Keratinocyte (primary cell): ENCODE measurements around the gene VTI1A. TPM values are rescaled to one million over a fixed set of nuclear protein-coding genes. Genes with fewer than 3 reads are reported as not detected.

Experiments used
- DNase-seq: peaks from one replicate; pipeline ENCODE4 v3.0.0-alpha.2; 2011; ENCODE audit warnings: low read depth, missing footprints, low spot score
- FAIRE-seq: peaks from 2 replicates; lab custom pipeline; 2011; peaks lifted over from hg19 to GRCh38; lab: Jason Lieb, UNC
- H2AFZ ChIP-seq: 2 replicates; pipeline ENCODE4 v1.6.0; 2012; ENCODE audit warnings: low read length, control low read depth, inconsistent platforms; ENCODE audit not compliant: control insufficient read depth
- H3K27ac ChIP-seq: 2 replicates; pipeline ENCODE4 v1.5.1; 2011; ENCODE audit warnings: low read length; ENCODE audit not compliant: control insufficient read depth, insufficient read depth
- H3K27me3 ChIP-seq: 3 replicates; pipeline ENCODE4 v1.6.0; 2011; ENCODE audit warnings: low read length; ENCODE audit not compliant: control insufficient read depth, insufficient read depth; ENCODE audit errors: extremely low read depth
- H3K36me3 ChIP-seq, 2 experiments: 2 replicates in 1 of 2; 3 replicates in 1 of 2; pipeline ENCODE4 v1.5.1; 2011; ENCODE audit warnings: low read length in 2 of 2, mild to moderate bottlenecking in 1 of 2; ENCODE audit not compliant: control insufficient read depth in 2 of 2, insufficient read depth in 2 of 2; ENCODE audit errors: extremely low read depth in 1 of 2
- H3K4me1 ChIP-seq: 3 replicates; pipeline ENCODE4 v1.5.1; 2011; ENCODE audit warnings: low read length; ENCODE audit not compliant: control insufficient read depth, insufficient read depth; ENCODE audit errors: extremely low read depth
- H3K4me2 ChIP-seq: 3 replicates; pipeline ENCODE4 v1.6.0; 2011; ENCODE audit warnings: low read depth, low read length; ENCODE audit not compliant: control insufficient read depth, insufficient read depth; ENCODE audit errors: extremely low read depth
- H3K4me3 ChIP-seq, 3 experiments: fragments of 200-600 bp in 1 of 3; sonication (generic) in 1 of 3; 2 replicates in 2 of 3; 3 replicates in 1 of 3; pipeline ENCODE4 v1.5.1; 2011 to 2016; ENCODE audit warnings: low read length in 3 of 3, mild to moderate bottlenecking in 3 of 3, control low read depth in 2 of 3, inconsistent platforms in 1 of 3, low read depth in 1 of 3, mixed read lengths in 1 of 3, mixed run types in 1 of 3, moderate library complexity in 1 of 3; ENCODE audit not compliant: control insufficient read depth in 2 of 3, insufficient read depth in 2 of 3; ENCODE audit errors: extremely low read depth in 1 of 3
- H3K79me2 ChIP-seq: 2 replicates; pipeline ENCODE4 v1.6.0; 2012; ENCODE audit warnings: low read length; ENCODE audit not compliant: control insufficient read depth, insufficient read depth
- H3K9ac ChIP-seq: 3 replicates; pipeline ENCODE4 v1.6.0; 2011; ENCODE audit warnings: low read length; ENCODE audit not compliant: control insufficient read depth, insufficient read depth; ENCODE audit errors: extremely low read depth
- H3K9me1 ChIP-seq: 3 replicates; pipeline ENCODE4 v1.6.0; 2011; ENCODE audit warnings: low read length; ENCODE audit not compliant: control insufficient read depth, insufficient read depth; ENCODE audit errors: extremely low read depth
- H3K9me3 ChIP-seq: 2 replicates; pipeline ENCODE4 v1.5.1; 2012; ENCODE audit warnings: low read depth, low read length; ENCODE audit not compliant: control insufficient read depth
- H4K20me1 ChIP-seq: 3 replicates; pipeline ENCODE4 v1.6.0; 2011; ENCODE audit warnings: low read length; ENCODE audit not compliant: control insufficient read depth, insufficient read depth; ENCODE audit errors: extremely low read depth
- CTCF ChIP-seq, 3 experiments: IDR thresholded peaks in 1 of 3; conservative IDR thresholded peaks in 1 of 3; optimal IDR thresholded peaks in 1 of 3; 2 replicates in 2 of 3; 3 replicates in 1 of 3; pipeline versions ENCODE3 to v1.5.1; 2011; ENCODE audit warnings: low read length in 3 of 3, mild to moderate bottlenecking in 3 of 3, moderate library complexity in 2 of 3, control low read depth in 1 of 3, inconsistent platforms in 1 of 3; ENCODE audit not compliant: insufficient read depth in 2 of 3; ENCODE audit errors: extremely low read depth in 1 of 3
- EZH2 ChIP-seq: IDR thresholded peaks from one replicate; pipeline ENCODE4 v1.6.1; 2012; ENCODE audit warnings: inconsistent platforms, mild to moderate bottlenecking, low read length, moderate library complexity
- dilution Hi-C: fragments of 300-500 bp; cut with MboI; formaldehyde crosslinking; loops from one replicate; pipeline ENCODE4 v1.7.0; 2020; ENCODE audit warnings: low sequenced_read_pairs; ENCODE audit not compliant: extremely low pct_ligation_motif_present
- polyA plus RNA-seq, 5 experiments: library from polyadenylated mRNA; depleted of rRNA in 3 of 5; stranded (reverse) in 3 of 5; stranded (forward) in 1 of 5; unstranded in 1 of 5; fragments of >200 nt; gene quantifications; 1 replicate in 1 of 5; 2 replicates in 3 of 5; 3 replicates in 1 of 5; pipeline versions ENCODE4 v1.2.1 to v1.2.3, GENCODE V29; 2011 to 2012; ENCODE audit warnings: missing spikeins in 2 of 5, low read depth in 1 of 5, low replicate concordance in 1 of 5

Gene VTI1A
- polyA plus RNA-seq, 1 donor (not counting 4 experiments of a cell fraction or from before 2014, with no cell fraction given): 18.5 TPM

- Histone ChIP-seq H3K9me1 (no peaks in the 10 kb centered on the region), H2AFZ (no peak overlapping the region), H3K4me1 (peaks cover 9% of the 10 kb centered on the region), H3K9me3 (no peaks in the 10 kb centered on the region), H3K36me3 (no peaks in the 10 kb centered on the region), H3K4me3 (no peak overlapping the region), H3K27me3 (no peaks in the 10 kb centered on the region), H4K20me1 (no peaks in the 10 kb centered on the region), H3K27ac (no peak overlapping the region), H3K79me2 (no peaks in the 10 kb centered on the region), H3K4me2 (no peak overlapping the region), H3K9ac (no peak overlapping the region)
- dilution Hi-C loops: no loop called here
- no peak for FAIRE-seq
- TF ChIP-seq CTCF (optimal IDR thresholded peaks at IDR 0.05 in 1 of 3, IDR thresholded peaks at IDR 0.05 in 1 of 3, conservative IDR thresholded peaks at IDR 0.05 in 1 of 3; ENCODE audit: extremely low read depth in 1 of 3, insufficient read depth in 2 of 3, low read length in 3 of 3): no peak
- no peak for DNase-seq
Measured at GRCh38 chr10:112761256-112761655, 314.2 kb downstream of the VTI1A start.

- FAIRE-seq (no peak), DNase-seq (no peak)
- H4K20me1 ChIP-seq: no peaks in the 10 kb centered on the region
- no peaks in the 10 kb centered on the region for H3K9me3 ChIP-seq
- TF ChIP-seq EZH2 (no peak), CTCF (optimal IDR thresholded peaks at IDR 0.05 in 1 of 3, IDR thresholded peaks at IDR 0.05 in 1 of 3, conservative IDR thresholded peaks at IDR 0.05 in 1 of 3; ENCODE audit: extremely low read depth in 1 of 3, insufficient read depth in 2 of 3, low read length in 3 of 3) (no peak)
- H3K4me3 ChIP-seq: no peak overlapping the region
- H3K27me3 ChIP-seq: no peaks in the 10 kb centered on the region
- peaks cover 24% of the 10 kb centered on the region for H3K4me1 ChIP-seq
- H3K9ac ChIP-seq: no peak overlapping the region
- no peak overlapping the region for H3K27ac ChIP-seq
- no peaks in the 10 kb centered on the region for H3K36me3 ChIP-seq
- no peak overlapping the region for H2AFZ ChIP-seq
- dilution Hi-C loops: no loop called here
- no peaks in the 10 kb centered on the region for H3K9me1 ChIP-seq
- H3K79me2 ChIP-seq: no peaks in the 10 kb centered on the region
- no peak overlapping the region for H3K4me2 ChIP-seq
Measured at GRCh38 chr10:112763916-112764520, 317.0 kb downstream of the VTI1A start.
